Vagina (tissue), 2 donors: ENCODE measurements around the gene PLIN5.

Experiments
- POLR2A ChIP-seq, 2 donors: fragments of 450-650 bp; IDR thresholded peaks; one replicate each; pipeline ENCODE4 v1.6.1; 2017; ENCODE audit warnings: antibody characterized with exemption in 2 of 2, mild to moderate bottlenecking in 2 of 2, moderate library complexity in 2 of 2
- POLR2AphosphoS5 ChIP-seq, 2 donors: sonication (generic); formaldehyde crosslinking; IDR thresholded peaks; one replicate each; pipeline ENCODE4 v1.9.0; 2017; ENCODE audit warnings: antibody characterized with exemption in 2 of 2, mild to moderate bottlenecking in 2 of 2, low read depth in 1 of 2; ENCODE audit not compliant: insufficient read depth in 1 of 2
- TF ChIP-seq, protein P1 (sequence below), 3 experiments: fragments of 450-650 bp in 2 of 3; fragments of 200-600 bp in 1 of 3; sonication (generic) in 1 of 3; IDR thresholded peaks; one replicate each; pipeline ENCODE4 v1.5.1; 2017 to 2019; ENCODE audit warnings: antibody characterized with exemption in 3 of 3, mild to moderate bottlenecking in 2 of 3, moderate library complexity in 2 of 3

DNA sequence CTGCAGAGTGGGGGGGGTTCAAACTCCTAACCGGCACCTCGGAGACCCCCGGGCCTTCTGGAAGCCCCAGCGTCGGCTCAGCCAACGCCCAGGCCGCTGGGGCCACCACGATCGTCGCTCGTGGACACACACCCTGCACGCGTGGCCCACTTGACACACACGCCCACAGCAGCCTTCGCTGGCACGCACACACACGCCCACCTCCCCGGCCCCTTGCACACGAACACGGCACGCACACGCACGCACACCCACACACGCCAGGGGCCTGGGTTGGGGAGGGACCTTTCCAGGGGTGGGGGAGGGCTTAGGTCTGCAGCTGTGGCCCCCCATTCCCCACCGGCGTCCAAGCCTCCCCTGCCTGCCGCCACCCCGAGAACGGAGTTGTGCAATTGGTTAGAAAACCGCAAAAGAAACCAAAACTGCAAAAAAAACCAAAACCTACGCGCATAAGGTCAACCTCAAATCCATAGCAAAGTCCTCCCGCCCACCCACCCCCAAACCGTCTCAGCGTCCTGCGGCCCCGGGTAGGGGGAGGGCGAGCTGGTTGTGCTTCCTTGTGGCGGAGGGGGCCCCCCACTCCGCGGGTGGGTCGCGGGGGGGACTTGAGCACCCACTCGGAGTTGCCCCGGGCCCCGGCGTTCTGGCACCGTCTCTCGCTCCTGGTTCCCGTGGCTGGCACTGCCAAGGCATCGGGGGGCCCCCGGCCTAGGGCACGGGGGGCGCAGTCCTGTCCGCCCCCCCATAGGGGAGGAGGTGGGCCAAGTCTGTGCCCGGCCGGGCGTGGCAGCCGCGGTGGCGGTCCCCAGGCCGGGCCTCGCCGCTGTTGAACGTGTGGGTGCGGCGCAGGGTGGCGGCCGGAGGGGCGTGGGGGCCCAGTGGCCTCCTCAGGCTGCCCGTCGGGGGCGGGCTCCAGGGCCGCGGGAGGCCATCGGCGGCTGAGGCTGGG is 8.1 kb upstream of the PLIN5 start:
- TF ChIP-seq, protein P1, sequence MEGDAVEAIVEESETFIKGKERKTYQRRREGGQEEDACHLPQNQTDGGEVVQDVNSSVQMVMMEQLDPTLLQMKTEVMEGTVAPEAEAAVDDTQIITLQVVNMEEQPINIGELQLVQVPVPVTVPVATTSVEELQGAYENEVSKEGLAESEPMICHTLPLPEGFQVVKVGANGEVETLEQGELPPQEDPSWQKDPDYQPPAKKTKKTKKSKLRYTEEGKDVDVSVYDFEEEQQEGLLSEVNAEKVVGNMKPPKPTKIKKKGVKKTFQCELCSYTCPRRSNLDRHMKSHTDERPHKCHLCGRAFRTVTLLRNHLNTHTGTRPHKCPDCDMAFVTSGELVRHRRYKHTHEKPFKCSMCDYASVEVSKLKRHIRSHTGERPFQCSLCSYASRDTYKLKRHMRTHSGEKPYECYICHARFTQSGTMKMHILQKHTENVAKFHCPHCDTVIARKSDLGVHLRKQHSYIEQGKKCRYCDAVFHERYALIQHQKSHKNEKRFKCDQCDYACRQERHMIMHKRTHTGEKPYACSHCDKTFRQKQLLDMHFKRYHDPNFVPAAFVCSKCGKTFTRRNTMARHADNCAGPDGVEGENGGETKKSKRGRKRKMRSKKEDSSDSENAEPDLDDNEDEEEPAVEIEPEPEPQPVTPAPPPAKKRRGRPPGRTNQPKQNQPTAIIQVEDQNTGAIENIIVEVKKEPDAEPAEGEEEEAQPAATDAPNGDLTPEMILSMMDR (IDR thresholded peaks at IDR 0.05): no peak
- TF ChIP-seq POLR2A (IDR thresholded peaks at IDR 0.05): no peak
- no peak for TF ChIP-seq POLR2AphosphoS5 (IDR thresholded peaks at IDR 0.05; ENCODE audit: insufficient read depth in 1 of 2, low read depth in 1 of 2)
